GM19452 (cell line): Measurements from ENCODE around the gene SIRT3.

ENCODE experiments used
- ATAC-seq: cut with Tn5 transposase; IDR thresholded peaks from one replicate; pipeline ENCODE4 v1.9.1; 2021; ENCODE audit not compliant: unreplicated experiment

Gene SIRT3

GRCh38 chr11:271319-271715, 35.2 kb upstream of the SIRT3 start:
- ATAC-seq, result no peak

DNA sequence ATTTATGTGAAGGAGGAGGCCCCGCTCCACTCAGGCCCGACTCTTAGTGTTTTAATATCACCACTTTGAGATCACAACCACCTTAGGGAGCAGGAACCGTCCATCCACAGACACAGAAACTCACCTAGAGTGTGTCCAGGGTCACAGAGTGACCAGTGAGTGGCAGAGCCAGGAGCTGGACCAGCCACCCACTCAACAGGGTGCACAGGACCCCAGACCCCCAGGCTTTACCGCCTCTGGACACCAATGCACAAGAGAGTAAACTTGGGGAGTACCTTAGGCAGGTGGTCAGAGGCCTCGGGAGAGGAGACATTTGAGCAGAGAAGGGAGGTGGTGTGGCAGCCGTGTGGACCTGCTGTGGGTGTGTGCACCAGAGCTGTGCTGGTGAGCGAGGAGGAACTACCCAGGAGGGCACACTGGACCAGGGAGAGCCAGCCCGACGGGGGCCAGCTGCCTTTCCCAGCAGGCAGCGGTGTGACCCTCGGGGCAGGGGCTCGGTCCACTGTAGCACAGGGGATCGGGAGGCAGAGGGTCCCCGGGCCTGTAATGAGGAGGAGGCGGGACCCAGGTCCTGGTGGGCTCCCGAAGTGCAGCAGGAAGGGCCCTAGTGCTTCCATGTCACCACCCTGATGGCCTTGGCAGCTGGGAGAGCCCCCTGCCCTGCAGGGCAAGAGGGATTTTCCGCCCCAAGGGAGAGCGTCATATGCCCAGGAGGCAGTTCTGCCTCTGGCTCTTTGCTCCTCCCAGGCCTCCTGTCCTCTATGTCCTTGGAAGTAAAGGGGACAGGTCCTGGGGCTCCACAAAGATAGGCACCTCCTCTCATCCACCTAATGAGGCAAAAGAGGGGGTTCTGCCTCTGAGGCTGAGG, 34.5 kb upstream of the SIRT3 start:
- no peak for ATAC-seq

DNA sequence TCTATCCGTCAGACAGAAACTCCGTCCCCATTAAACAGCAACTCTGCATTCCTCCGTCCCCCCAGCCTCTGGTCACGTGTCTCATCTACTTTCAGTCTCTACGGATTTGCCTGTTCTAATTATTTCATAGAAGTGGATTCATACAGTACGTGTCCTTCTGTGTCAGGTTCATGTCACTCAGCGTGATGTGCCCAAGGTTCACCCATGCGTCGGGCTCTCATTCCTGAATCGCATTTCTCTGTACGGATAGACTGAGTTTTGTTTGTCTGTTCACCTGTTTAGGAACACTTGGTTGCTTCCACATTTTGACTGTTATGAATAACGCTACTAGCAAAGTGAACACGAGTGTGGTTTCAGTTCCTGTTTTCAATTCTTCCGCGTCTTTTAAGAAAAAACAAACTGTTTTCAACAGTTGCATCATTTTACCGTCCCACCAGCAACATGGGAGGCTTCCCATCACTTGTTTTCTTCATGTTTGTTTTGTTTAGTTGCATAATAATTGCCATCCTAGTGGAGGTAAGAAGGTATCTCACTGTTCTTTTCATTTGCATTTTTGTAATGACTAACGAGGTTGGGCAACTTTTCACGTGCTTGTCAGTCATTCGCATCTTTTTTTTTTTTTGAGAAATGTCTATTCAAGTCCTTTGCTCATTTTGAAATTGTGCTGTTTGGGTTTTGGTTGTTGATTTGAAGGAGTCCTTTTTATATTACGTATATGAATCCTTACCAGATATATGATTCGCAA, 33.2 kb upstream of the SIRT3 start:
- peak; percentile 71 for ATAC-seq

GRCh38 chr11:268716-269145, 32.6 kb upstream of the SIRT3 start:
- ATAC-seq, result peak; percentile 46

DNA sequence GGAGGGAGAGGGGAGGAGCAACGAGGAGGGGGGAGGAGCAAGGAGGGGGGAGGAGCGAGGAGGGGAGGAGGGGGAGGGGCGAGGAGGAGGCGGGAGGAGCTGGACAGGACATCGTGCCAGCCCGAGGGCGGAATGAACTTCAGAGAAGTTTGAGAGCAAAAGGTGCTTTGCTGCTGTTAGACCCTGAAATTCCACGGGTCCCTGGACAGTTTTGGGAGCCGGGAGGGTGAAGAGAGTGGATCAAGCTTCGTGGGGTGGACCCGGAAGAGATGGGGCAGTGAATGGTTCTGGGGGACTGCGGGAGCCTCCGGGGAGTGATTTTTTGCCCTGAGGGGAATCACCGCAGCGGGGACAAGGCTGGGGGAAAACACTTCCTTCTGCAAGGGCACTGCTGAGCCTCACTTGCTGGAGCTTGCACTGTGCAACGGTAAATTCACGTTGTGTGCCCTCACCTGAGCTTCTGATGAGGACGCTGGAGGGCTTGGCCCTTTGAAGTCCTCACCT, 31.4 kb upstream of the SIRT3 start:
- no peak for ATAC-seq

- ATAC-seq, result no peak
Measured at GRCh38 chr11:266676-267439, 30.7 kb upstream of the SIRT3 start.

DNA sequence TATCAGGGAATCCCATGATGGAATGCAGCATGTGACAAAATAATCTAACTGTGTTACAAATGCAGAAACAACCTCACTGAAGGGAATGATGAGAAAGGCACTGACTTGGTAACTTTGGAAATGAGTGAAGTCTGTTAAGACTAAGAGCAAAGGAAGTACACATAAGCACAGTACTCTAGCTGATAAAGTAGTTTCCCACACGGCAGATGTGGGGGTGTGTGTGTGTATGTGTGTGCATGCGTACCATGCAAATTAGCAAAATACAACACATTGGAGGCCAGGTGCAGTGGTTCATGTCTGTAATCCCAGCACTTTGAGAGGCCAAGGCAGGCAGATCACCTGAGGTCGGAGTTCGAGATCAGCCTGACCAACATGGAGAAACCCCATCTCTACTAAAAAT, 25.5 kb upstream of the SIRT3 start:
- no peak for ATAC-seq

GRCh38 chr11:259413-259812, 23.3 kb upstream of the SIRT3 start:
- ATAC-seq, result no peak

DNA sequence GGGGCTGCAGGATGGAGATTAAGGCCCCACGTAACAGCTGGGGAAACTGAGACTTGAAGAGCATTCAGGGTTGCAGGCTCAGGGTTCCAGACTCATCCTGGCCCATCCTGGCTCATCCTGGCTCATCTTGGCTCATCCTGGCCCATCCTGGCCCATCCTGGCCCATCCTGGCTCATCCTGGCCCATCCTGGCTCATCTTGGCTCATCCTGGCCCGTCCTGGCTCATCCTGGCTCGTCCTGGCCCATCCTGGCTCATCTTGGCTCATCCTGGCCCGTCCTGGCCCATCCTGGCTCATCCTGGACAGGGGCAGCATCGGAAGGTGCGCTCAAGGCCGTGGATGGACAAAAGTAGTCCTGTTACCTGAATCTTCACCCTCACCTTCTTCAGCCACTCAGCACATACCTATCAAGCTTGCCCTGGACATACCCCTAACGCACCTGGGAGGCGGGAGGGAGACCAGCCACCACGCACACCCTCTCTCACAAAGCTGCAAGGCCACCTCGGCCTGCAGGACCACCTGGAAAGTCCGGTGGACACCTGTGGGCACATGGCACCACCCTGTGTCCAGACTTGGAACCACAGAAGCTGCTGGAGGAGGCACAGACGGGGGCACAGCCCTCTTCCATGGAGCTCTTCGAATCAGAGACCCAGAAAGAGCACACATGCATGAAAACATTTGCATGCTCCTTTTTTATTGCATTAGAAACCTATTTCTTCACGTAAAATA, 21.8 kb upstream of the SIRT3 start:
- ATAC-seq, result no peak

GRCh38 chr11:256952-257737, 21.0 kb upstream of the SIRT3 start:
- ATAC-seq, result no peak

DNA sequence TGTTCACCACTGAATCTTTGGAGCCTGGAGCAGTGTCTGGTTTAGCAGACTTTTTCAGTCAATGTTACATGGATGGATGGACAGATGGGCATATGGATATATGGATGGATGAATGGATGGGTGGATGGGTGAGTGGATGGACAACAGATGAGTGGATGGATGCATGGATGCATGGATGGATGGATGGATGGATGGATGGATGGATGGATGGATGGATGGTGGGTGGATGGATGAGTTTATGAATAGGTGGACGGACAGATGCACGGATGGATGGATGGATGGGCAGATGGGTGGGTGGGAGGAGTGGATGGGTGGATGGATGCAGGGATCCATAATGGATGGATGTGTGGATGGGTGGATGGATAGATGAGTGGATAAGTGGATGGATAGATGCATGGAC, 19.7 kb upstream of the SIRT3 start:
- ATAC-seq, result no peak

GRCh38 chr11:255176-255575, 19.0 kb upstream of the SIRT3 start:
- no peak for ATAC-seq

- ATAC-seq, result no peak
Measured at GRCh38 chr11:253886-254270, 17.7 kb upstream of the SIRT3 start.

GRCh38 chr11:253160-253885, 17.2 kb upstream of the SIRT3 start:
- ATAC-seq, result no peak

DNA sequence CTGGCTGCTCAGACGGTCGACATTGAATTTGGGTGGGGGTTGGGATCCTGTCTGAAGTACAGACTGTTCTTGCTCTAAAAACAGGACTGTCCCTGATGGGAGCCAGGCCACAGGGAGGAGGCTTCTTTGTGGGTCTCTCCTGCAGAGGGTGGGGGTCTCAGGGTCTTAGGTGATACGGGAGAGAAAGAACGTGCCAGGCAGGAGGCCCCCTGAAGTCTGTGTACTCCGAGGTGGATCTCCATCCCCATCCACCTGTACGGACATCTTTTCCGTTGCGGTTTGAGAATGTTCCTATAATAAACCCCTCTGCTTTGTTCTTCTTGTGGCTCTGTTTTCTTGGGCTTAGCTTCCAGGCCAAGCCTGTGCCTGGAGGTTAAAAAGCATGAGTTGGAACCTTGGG, 16.5 kb upstream of the SIRT3 start:
- no peak for ATAC-seq

GRCh38 chr11:251550-251949, 15.4 kb upstream of the SIRT3 start:
- ATAC-seq, result no peak

DNA sequence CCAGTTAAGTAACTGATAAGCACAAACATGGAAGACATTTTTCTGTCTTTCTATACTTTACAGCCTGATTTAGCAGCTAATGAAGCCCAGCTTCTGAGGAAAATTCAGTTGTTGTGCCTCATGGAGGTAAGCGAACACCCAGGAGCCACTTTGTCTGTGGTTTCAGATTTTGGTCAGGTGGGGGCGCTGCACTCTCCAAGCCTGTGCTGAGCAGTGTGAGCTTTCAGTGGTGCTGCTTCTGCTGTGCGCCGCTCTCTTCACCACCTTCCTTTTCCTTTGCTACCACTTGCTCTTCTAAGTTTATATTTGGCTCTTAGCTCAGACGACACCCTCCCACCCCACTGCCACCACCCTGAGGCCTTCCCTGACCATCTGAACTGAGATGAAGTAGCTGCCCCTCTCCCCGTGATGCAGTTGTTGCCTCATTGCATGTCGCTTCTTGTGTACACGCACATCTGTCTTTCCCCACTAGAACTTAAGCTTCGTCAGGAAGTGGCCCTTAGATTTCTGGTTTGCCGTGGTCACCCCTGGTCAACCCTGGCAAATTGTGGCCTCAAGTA, 14.7 kb upstream of the SIRT3 start:
- no peak for ATAC-seq

DNA sequence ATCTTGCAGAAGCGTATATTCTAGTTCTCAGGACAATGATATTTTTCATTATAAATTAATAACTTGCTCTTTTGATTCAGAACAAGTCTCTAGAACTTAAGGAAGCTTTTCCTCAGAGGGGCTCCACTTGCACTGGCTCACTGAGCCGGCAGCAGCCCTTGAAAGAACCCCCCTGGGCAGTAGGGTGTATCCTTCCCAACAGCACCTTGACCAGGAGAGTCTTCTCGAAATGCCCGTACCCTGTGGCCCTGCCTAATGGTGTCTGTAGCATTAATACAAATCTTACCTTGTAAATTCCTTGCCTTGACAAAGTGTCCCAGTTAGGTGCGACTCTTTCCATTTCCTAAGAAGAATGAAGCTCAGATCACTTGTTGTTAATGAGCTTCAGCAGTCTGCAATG, 14.1 kb upstream of the SIRT3 start:
- ATAC-seq, result no peak

GRCh38 chr11:249062-249461, 12.9 kb upstream of the SIRT3 start:
- ATAC-seq, result no peak
